ENCODE measurements around the gene CTSE. TPM values are rescaled to one million over a fixed set of nuclear protein-coding genes. Genes with fewer than 3 reads are reported as not detected.

The CTSE gene
- total RNA-seq, 3 donors from 2014 or later (not counting 1 experiment from before 2014, with no cell fraction given), result not detected

- Mint-ChIP-seq H3K9me3 (no peaks in the 10 kb centered on the region), H3K4me1 (peaks cover 0 to 6% of the 10 kb centered on the region in 2 donors), H3K27ac (no peak overlapping the region), H3K36me3 (no peaks in the 10 kb centered on the region), H3K4me3 (no peak overlapping the region), H3K27me3 (ENCODE audit: low read depth in 2 of 2) (peaks cover 0 to 2% of the 10 kb centered on the region in 2 donors)
- Histone ChIP-seq H3K4me1 (ENCODE audit: control insufficient read depth, insufficient read depth, low read length) (no peaks in the 10 kb centered on the region), H3K27me3 (ENCODE audit: control insufficient read depth, insufficient read depth, low read length) (no peaks in the 10 kb centered on the region), H3K36me3 (ENCODE audit: control insufficient read depth, insufficient read depth, low read length) (no peaks in the 10 kb centered on the region), H3K4me3 (ENCODE audit: low read length) (no peak overlapping the region), H3K9me3 (ENCODE audit: control insufficient read depth, insufficient read depth, low read length) (no peaks in the 10 kb centered on the region), H3K27ac (ENCODE audit: low read length) (no peak overlapping the region)
- 91% methylated on average over 8 of the region's 8 CpGs for WGBS (ENCODE audit: insufficient coverage)
- no peak for TF ChIP-seq CTCF (IDR thresholded peaks at IDR 0.05)
- DNase-seq (no peak), ATAC-seq (no peak)
- intact Hi-C loops (cut with micrococcal nuclease), result no loop called here
Observed at GRCh38 chr1:205969229-205969628, 54.5 kb downstream of the CTSE start.

GRCh38 chr1:205967554-205968335 lies 56.0 kb downstream of the CTSE start:
- no peaks in the 10 kb centered on the region for H3K4me1 Mint-ChIP-seq
- no peaks in the 10 kb centered on the region for H3K36me3 Mint-ChIP-seq
- WGBS (ENCODE audit: insufficient coverage), result 88% methylated on average over 8 of the region's 10 CpGs
- Histone ChIP-seq H3K36me3 (ENCODE audit: control insufficient read depth, insufficient read depth, low read length) (no peaks in the 10 kb centered on the region), H3K4me3 (ENCODE audit: low read length) (no peak overlapping the region), H3K27ac (ENCODE audit: low read length) (no peak overlapping the region), H3K9me3 (ENCODE audit: control insufficient read depth, insufficient read depth, low read length) (no peaks in the 10 kb centered on the region), H3K4me1 (ENCODE audit: control insufficient read depth, insufficient read depth, low read length) (no peaks in the 10 kb centered on the region), H3K27me3 (ENCODE audit: control insufficient read depth, insufficient read depth, low read length) (no peaks in the 10 kb centered on the region)
- no peaks in the 10 kb centered on the region for H3K9me3 Mint-ChIP-seq
- no peak for ATAC-seq
- intact Hi-C loops (cut with micrococcal nuclease), result no loop called here
- no peak for TF ChIP-seq CTCF (IDR thresholded peaks at IDR 0.05)
- peaks cover 0 to 3% of the 10 kb centered on the region in 2 donors for H3K27me3 Mint-ChIP-seq (ENCODE audit: low read depth in 2 of 2)
- no peak overlapping the region for H3K27ac Mint-ChIP-seq
- no peak for DNase-seq
- H3K4me3 Mint-ChIP-seq, result no peak overlapping the region

- H3K9me3 Mint-ChIP-seq, result no peaks in the 10 kb centered on the region
- H3K36me3 Mint-ChIP-seq, result no peaks in the 10 kb centered on the region
- WGBS (ENCODE audit: insufficient coverage), result 87% methylated on average over 7 of the region's 13 CpGs
- ATAC-seq (no peak), DNase-seq (no peak)
- no peak overlapping the region for H3K4me3 Mint-ChIP-seq
- Histone ChIP-seq H3K36me3 (ENCODE audit: control insufficient read depth, insufficient read depth, low read length) (no peaks in the 10 kb centered on the region), H3K9me3 (ENCODE audit: control insufficient read depth, insufficient read depth, low read length) (no peaks in the 10 kb centered on the region), H3K27ac (ENCODE audit: low read length) (no peak overlapping the region), H3K27me3 (ENCODE audit: control insufficient read depth, insufficient read depth, low read length) (no peaks in the 10 kb centered on the region), H3K4me3 (ENCODE audit: low read length) (no peak overlapping the region), H3K4me1 (ENCODE audit: control insufficient read depth, insufficient read depth, low read length) (no peaks in the 10 kb centered on the region)
- H3K27ac Mint-ChIP-seq, result no peak overlapping the region
- H3K4me1 Mint-ChIP-seq, result no peaks in the 10 kb centered on the region
- no peak for TF ChIP-seq CTCF (IDR thresholded peaks at IDR 0.05)
- intact Hi-C loops (cut with micrococcal nuclease), result no loop called here
- peaks cover 0 to 7% of the 10 kb centered on the region in 2 donors for H3K27me3 Mint-ChIP-seq (ENCODE audit: low read depth in 2 of 2)
Observed at GRCh38 chr1:205965036-205965884, 58.4 kb downstream of the CTSE start.

Measured in natural killer cell (primary cell).